Loucy (cell line): Measurements from ENCODE around the gene NAPSA.

Experiments used
- EZH2phosphoT487 ChIP-seq: fragments of 200-600 bp; IDR thresholded peaks from 2 replicates; pipeline ENCODE4 v1.6.1; 2018; ENCODE audit warnings: antibody characterized with exemption, mild to moderate bottlenecking, moderate library complexity, borderline replicate concordance
- TF ChIP-seq, protein P1 (sequence below): fragments of 200-600 bp; sonication (generic); conservative IDR thresholded peaks from 2 replicates; pipeline ENCODE4 v1.5.1; 2014; ENCODE audit warnings: mild to moderate bottlenecking, antibody characterized with exemption, low read length

- TF ChIP-seq EZH2phosphoT487, result no peak
- TF ChIP-seq, protein P1, sequence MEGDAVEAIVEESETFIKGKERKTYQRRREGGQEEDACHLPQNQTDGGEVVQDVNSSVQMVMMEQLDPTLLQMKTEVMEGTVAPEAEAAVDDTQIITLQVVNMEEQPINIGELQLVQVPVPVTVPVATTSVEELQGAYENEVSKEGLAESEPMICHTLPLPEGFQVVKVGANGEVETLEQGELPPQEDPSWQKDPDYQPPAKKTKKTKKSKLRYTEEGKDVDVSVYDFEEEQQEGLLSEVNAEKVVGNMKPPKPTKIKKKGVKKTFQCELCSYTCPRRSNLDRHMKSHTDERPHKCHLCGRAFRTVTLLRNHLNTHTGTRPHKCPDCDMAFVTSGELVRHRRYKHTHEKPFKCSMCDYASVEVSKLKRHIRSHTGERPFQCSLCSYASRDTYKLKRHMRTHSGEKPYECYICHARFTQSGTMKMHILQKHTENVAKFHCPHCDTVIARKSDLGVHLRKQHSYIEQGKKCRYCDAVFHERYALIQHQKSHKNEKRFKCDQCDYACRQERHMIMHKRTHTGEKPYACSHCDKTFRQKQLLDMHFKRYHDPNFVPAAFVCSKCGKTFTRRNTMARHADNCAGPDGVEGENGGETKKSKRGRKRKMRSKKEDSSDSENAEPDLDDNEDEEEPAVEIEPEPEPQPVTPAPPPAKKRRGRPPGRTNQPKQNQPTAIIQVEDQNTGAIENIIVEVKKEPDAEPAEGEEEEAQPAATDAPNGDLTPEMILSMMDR, result no peak
Measured at GRCh38 chr19:50340331-50340730, 25.1 kb downstream of the NAPSA start.
